CD4-positive, alpha-beta T cell (primary cell): Measurements from ENCODE around the gene GPD1L. TPM values are rescaled to one million over a fixed set of nuclear protein-coding genes. Genes with fewer than 3 reads are reported as not detected.
"Not testable (repeated sequence)": the region's sequence is repeated elsewhere in the genome, so short reads cannot be mapped to it uniquely, and the experiment has no call there.

Experiments
- ATAC-seq: fragments of 200-7000 bp; cut with Tn5 transposase; one replicate; pipeline ENCODE4 v1.10.0; 2022; ENCODE audit warnings: mild to moderate bottlenecking; ENCODE audit not compliant: poor library complexity
- CTCF ChIA-PET: fragments of 350-600 bp; sonication (Branson Sonifier 250); formaldehyde crosslinking; loops from one replicate; lab custom pipeline; 2021; ENCODE audit warnings: antibody characterized with exemption, inconsistent platforms; lab: Charles Lee
- POLR2A ChIA-PET: fragments of 350-600 bp; sonication (Branson Sonifier 250); formaldehyde crosslinking; loops from one replicate; lab custom pipeline; 2021; ENCODE audit warnings: antibody characterized with exemption, inconsistent platforms; lab: Charles Lee
- DNase-seq, 14 experiments: peaks; one replicate each; pipeline ENCODE4 v3.0.0-alpha.2; 2013 to 2020; ENCODE audit warnings: mixed read lengths in 2 of 14
- H3K27ac ChIP-seq, 2 donors: one replicate each; pipeline versions ENCODE4 v1.5.1 to v1.7.0; 2013; ENCODE audit warnings: low read length in 2 of 2, low read depth in 1 of 2, mild to moderate bottlenecking in 1 of 2
- H3K27me3 ChIP-seq, 2 experiments: 1 replicate in 1 of 2; 2 replicates in 1 of 2; pipeline versions ENCODE4 v1.6.1 to v1.7.0; 2013; ENCODE audit warnings: low read length in 2 of 2, control low read depth in 1 of 2, mild to moderate bottlenecking in 1 of 2, moderate library complexity in 1 of 2; ENCODE audit not compliant: insufficient read depth in 2 of 2, control insufficient read depth in 1 of 2
- H3K36me3 ChIP-seq: one replicate; pipeline ENCODE4 v1.6.1; 2013; ENCODE audit warnings: low read length, control low read depth; ENCODE audit not compliant: insufficient read depth
- H3K4me1 ChIP-seq: one replicate; pipeline ENCODE4 v1.6.1; 2013; ENCODE audit warnings: low read length, control low read depth; ENCODE audit not compliant: insufficient read depth
- H3K4me3 ChIP-seq: one replicate; pipeline ENCODE4 v1.5.1; 2013; ENCODE audit warnings: mild to moderate bottlenecking, low read length, moderate library complexity
- H3K9me3 ChIP-seq, 2 experiments: 1 replicate in 1 of 2; 2 replicates in 1 of 2; pipeline versions ENCODE4 v1.6.1 to v1.7.0; 2013; ENCODE audit warnings: low read length in 2 of 2, mild to moderate bottlenecking in 2 of 2, control low read depth in 1 of 2, moderate library complexity in 1 of 2; ENCODE audit not compliant: control insufficient read depth in 1 of 2, insufficient read depth in 1 of 2
- H3K27ac Mint-ChIP-seq: one replicate; pipeline ENCODE4 v1.8.0; 2020; ENCODE audit warnings: mixed read lengths
- H3K27me3 Mint-ChIP-seq: one replicate; pipeline ENCODE4 v1.8.0; 2021; ENCODE audit warnings: mixed read lengths
- H3K36me3 Mint-ChIP-seq: one replicate; pipeline ENCODE4 v1.8.0; 2021; ENCODE audit warnings: low read depth, mixed read lengths
- H3K4me1 Mint-ChIP-seq: one replicate; pipeline ENCODE4 v1.8.0; 2021; ENCODE audit warnings: low read depth, mixed read lengths
- H3K4me3 Mint-ChIP-seq: one replicate; pipeline ENCODE4 v1.8.0; 2020; ENCODE audit warnings: mild to moderate bottlenecking, mixed read lengths
- H3K9me3 Mint-ChIP-seq: one replicate; pipeline ENCODE4 v1.8.0; 2020; ENCODE audit warnings: mixed read lengths
- CTCF ChIP-seq: fragments of 200-600 bp; IDR thresholded peaks from one replicate; pipeline ENCODE4 v1.8.0; 2022; ENCODE audit warnings: antibody characterized with exemption, mild to moderate bottlenecking
- intact Hi-C, 2 experiments: fragments of 100-400 bp; cut with DNase I in 1 of 2; cut with micrococcal nuclease in 1 of 2; formaldehyde crosslinking; loops; one replicate each; pipeline versions ENCODE4 v1.15.1 to v1.9.0; 2023 to 2025; cut with DNase I, micrococcal nuclease
- total RNA-seq, 174 experiments: library from RNA in 2 of 174; stranded (reverse) in 2 of 174; gene quantifications; one replicate each; pipeline ENCODE4 v1.2.3 and lab custom pipeline; 2021 to 2026

Gene GPD1L
- total RNA-seq, 2 experiments from 2014 or later = 15.3 to 16.0 TPM

- no peak for TF ChIP-seq CTCF
- Mint-ChIP-seq H3K4me3 (no peak overlapping the region), H3K36me3 (peaks cover 14% of the 10 kb centered on the region), H3K4me1 (peaks cover 74% of the 10 kb centered on the region), H3K27me3 (no peaks in the 10 kb centered on the region), H3K9me3 (peaks cover 3% of the 10 kb centered on the region), H3K27ac (peak overlapping the region; percentile 91)
- no peak for DNase-seq
- intact Hi-C loops = loop anchor here (10.0 kb wide), 2 partner anchors 391 to 579 kb away; partner anchors contain the start of genes CMTM6 (in 1 of the 2) and STT3B (in 1 of the 2)
- ChIA-PET CTCF (interaction anchor here (1.0 to 1.8 kb wide), 2 partner anchors 9 to 31 kb away, joined by 4 read pairs; no protein-coding TSS in a partner anchor), POLR2A (interaction anchor here (0.5 to 2.4 kb wide), 4 partner anchors 7 to 131 kb away, joined by 3 to 28 read pairs (median 3); partner anchors contain the start of gene GPD1L)
- no peak for ATAC-seq
- peak overlapping the region in 1 of 2 donors; percentile 59 for H3K27ac ChIP-seq
- no peaks in the 10 kb centered on the region for H3K36me3 ChIP-seq
- H3K4me3 ChIP-seq = no peak overlapping the region
- H3K4me1 ChIP-seq = peaks cover 35% of the 10 kb centered on the region
- H3K27me3 ChIP-seq = no peaks in the 10 kb centered on the region
- H3K9me3 ChIP-seq = no peaks in the 10 kb centered on the region
These were observed 7.1 kb downstream of the GPD1L start for GRCh38 chr3:32113566-32113965.

DNA sequence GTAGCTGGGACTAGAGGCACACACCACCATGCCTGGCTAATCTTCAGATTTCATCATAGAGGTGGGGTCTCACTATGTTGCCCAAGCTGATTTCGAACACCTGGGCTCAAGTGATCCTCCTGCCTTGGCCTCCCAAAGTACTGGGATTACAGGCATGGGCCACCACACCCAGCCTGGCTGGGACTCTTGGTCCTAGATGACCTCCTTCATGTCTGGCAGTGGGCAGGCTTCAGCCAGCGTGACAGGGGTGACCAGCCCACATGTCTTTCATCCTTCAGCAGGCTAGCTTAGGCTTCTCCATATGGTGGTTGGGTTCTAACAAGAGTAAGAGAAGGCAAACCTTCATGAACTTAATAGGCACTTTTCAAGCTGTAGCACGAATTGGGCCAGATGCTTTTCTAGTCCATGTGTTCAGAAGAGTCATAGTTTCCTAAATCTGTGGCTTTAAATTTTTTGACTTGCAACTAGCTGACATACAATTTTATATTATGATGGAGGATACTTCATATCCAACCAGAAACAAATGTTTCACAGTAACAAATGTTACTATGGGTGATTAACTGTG, 7.6 kb downstream of the GPD1L start:
- Mint-ChIP-seq H3K9me3 (peaks cover 3% of the 10 kb centered on the region), H3K27ac (peak overlapping the region; percentile 91), H3K4me3 (peak overlapping the region; percentile 86), H3K27me3 (no peaks in the 10 kb centered on the region), H3K4me1 (peaks cover 78% of the 10 kb centered on the region), H3K36me3 (peaks cover 14% of the 10 kb centered on the region)
- Histone ChIP-seq H3K36me3 (no peaks in the 10 kb centered on the region), H3K27me3 (no peaks in the 10 kb centered on the region), H3K27ac (peak overlapping the region in 1 of 2 donors; percentile 59), H3K4me3 (peak overlapping the region; percentile 46), H3K9me3 (no peaks in the 10 kb centered on the region), H3K4me1 (peaks cover 33% of the 10 kb centered on the region)
- POLR2A ChIA-PET = interaction anchor here (0.5 to 2.4 kb wide), 7 partner anchors 8 to 582 kb away, joined by 3 to 28 read pairs (median 3); partner anchors contain the start of genes GPD1L and STT3B
- ATAC-seq (no peak), DNase-seq (no peak)
- intact Hi-C loops = loop anchor here (10.0 kb wide), 2 partner anchors 391 to 579 kb away; partner anchors contain the start of genes CMTM6 (in 1 of the 2) and STT3B (in 1 of the 2)
- no peak for TF ChIP-seq CTCF
- CTCF ChIA-PET = interaction anchor here (1.0 to 2.0 kb wide), 4 partner anchors 8 to 581 kb away, joined by 4 to 5 read pairs (median 4); partner anchors contain the start of genes GPD1L and STT3B

GRCh38 chr3:32114546-32115386, 8.3 kb downstream of the GPD1L start:
- peak; percentile 70 for ATAC-seq
- intact Hi-C loops = loop anchor here (5.0 to 10.0 kb wide), 3 partner anchors 123 to 580 kb away; partner anchors contain the start of genes CMTM6 (in 1 of the 2), CMTM8 (in 1 of the 2) and STT3B (in 1 of the 2)
- ChIA-PET POLR2A (interaction anchor here (0.7 to 2.4 kb wide), 8 partner anchors 9 to 583 kb away, joined by 3 to 28 read pairs (median 3); partner anchors contain the start of genes GPD1L and STT3B), CTCF (interaction anchor here (1.0 to 2.0 kb wide), 6 partner anchors 9 to 582 kb away, joined by 3 to 6 read pairs (median 4); partner anchors contain the start of genes GPD1L and STT3B)
- Mint-ChIP-seq H3K4me3 (peak overlapping the region; percentile 86), H3K4me1 (peaks cover 78% of the 10 kb centered on the region), H3K36me3 (peaks cover 14% of the 10 kb centered on the region), H3K27ac (peak overlapping the region; percentile 91)
- H3K27me3 Mint-ChIP-seq, H3K9me3 ChIP-seq, H3K36me3 ChIP-seq, H3K27me3 ChIP-seq, H3K9me3 Mint-ChIP-seq: not testable (repeated sequence)
- peak overlapping the region; percentile 46 for H3K4me3 ChIP-seq
- peak; percentile 43 to 90 (median 56) for DNase-seq
- peaks cover 30% of the 10 kb centered on the region for H3K4me1 ChIP-seq
- peak overlapping the region; percentile 57 to 59 for H3K27ac ChIP-seq
